OCI-LY1 (cell line): ENCODE results near the gene LRRC1.

Experiments
- H2AFZ ChIP-seq: fragments of 200-600 bp; sonication (generic), shearing (Covaris generic); 2 replicates; pipeline ENCODE4 v1.6.0; 2014; ENCODE audit warnings: antibody characterized with exemption, mild to moderate bottlenecking, low read length
- H3F3A ChIP-seq: fragments of 200-600 bp; sonication (generic), shearing (Covaris generic); 2 replicates; pipeline ENCODE4 v1.6.0; 2014; ENCODE audit warnings: mild to moderate bottlenecking, antibody characterized with exemption, low read length, moderate library complexity; ENCODE audit not compliant: insufficient read depth
- H3K27ac ChIP-seq: fragments of 200-600 bp; sonication (generic); 2 replicates; pipeline ENCODE4 v1.5.1; 2014; ENCODE audit warnings: low read length, mixed run types, mild to moderate bottlenecking, low read depth; ENCODE audit not compliant: poor library complexity, severe bottlenecking
- H3K27me3 ChIP-seq: fragments of 200-600 bp; sonication (generic); 2 replicates; pipeline ENCODE4 v1.6.0; 2014; ENCODE audit warnings: antibody characterized with exemption, mild to moderate bottlenecking, low read length, moderate library complexity; ENCODE audit not compliant: insufficient read depth
- H3K36me3 ChIP-seq: fragments of 200-600 bp; sonication (generic); 2 replicates; pipeline ENCODE4 v1.6.1; 2014; ENCODE audit warnings: mild to moderate bottlenecking, antibody characterized with exemption, low read length, moderate library complexity, mixed read lengths; ENCODE audit not compliant: insufficient read depth
- H3K4me1 ChIP-seq: fragments of 200-600 bp; sonication (generic); 2 replicates; pipeline ENCODE4 v1.5.1; 2014; ENCODE audit warnings: mild to moderate bottlenecking, low read length, moderate library complexity; ENCODE audit not compliant: insufficient read depth, severe bottlenecking
- H3K4me2 ChIP-seq: fragments of 200-600 bp; sonication (generic), shearing (Covaris generic); 2 replicates; pipeline ENCODE4 v1.6.1; 2014; ENCODE audit warnings: low read length
- H3K4me3 ChIP-seq: fragments of 200-600 bp; sonication (generic); 2 replicates; pipeline ENCODE4 v1.5.1; 2014; ENCODE audit warnings: low read length, low read depth, mild to moderate bottlenecking, mixed read lengths; ENCODE audit not compliant: poor library complexity, severe bottlenecking
- H3K79me2 ChIP-seq: fragments of 200-600 bp; shearing (Covaris generic); 2 replicates; pipeline ENCODE4 v1.6.1; 2016; ENCODE audit warnings: mixed run types, low read length, mixed read lengths; ENCODE audit not compliant: insufficient read depth
- H3K9ac ChIP-seq: fragments of 200-600 bp; sonication (generic), shearing (Covaris generic); 2 replicates; pipeline ENCODE4 v1.6.1; 2014; ENCODE audit warnings: mild to moderate bottlenecking, low read length, mixed read lengths
- H3K9me2 ChIP-seq: fragments of 200-600 bp; sonication (generic), shearing (Covaris generic); 2 replicates; pipeline ENCODE4 v1.6.1; 2014; ENCODE audit warnings: low read depth, mild to moderate bottlenecking, low read length, mixed read lengths
- H3K9me3 ChIP-seq: fragments of 200-600 bp; shearing (Covaris generic); 2 replicates; pipeline ENCODE4 v1.6.1; 2014; ENCODE audit warnings: low read length, mixed read lengths
- H4K20me1 ChIP-seq: fragments of 200-600 bp; sonication (generic), shearing (Covaris generic); 2 replicates; pipeline ENCODE4 v1.6.0; 2016; ENCODE audit warnings: mild to moderate bottlenecking, low read length; ENCODE audit not compliant: insufficient read depth
- EZH2 ChIP-seq: fragments of 200-600 bp; sonication (generic), shearing (Covaris generic); IDR thresholded peaks from 2 replicates; pipeline ENCODE4 v1.8.0; 2017; ENCODE audit warnings: borderline replicate concordance, mixed run types, mild to moderate bottlenecking, antibody characterized with exemption, low read length, moderate library complexity, mixed read lengths
- TF ChIP-seq, protein P1 (sequence below): fragments of 200-600 bp; sonication (generic), shearing (Covaris generic); IDR thresholded peaks from 2 replicates; pipeline ENCODE4 v1.5.1; 2017; ENCODE audit warnings: mild to moderate bottlenecking, antibody characterized with exemption, low read length, moderate library complexity, mixed read lengths

LRRC1 gene

GRCh38 chr6:53818858-53819609 is 24.2 kb downstream of the LRRC1 start:
- no peaks in the 10 kb centered on the region for H3K79me2 ChIP-seq

DNA sequence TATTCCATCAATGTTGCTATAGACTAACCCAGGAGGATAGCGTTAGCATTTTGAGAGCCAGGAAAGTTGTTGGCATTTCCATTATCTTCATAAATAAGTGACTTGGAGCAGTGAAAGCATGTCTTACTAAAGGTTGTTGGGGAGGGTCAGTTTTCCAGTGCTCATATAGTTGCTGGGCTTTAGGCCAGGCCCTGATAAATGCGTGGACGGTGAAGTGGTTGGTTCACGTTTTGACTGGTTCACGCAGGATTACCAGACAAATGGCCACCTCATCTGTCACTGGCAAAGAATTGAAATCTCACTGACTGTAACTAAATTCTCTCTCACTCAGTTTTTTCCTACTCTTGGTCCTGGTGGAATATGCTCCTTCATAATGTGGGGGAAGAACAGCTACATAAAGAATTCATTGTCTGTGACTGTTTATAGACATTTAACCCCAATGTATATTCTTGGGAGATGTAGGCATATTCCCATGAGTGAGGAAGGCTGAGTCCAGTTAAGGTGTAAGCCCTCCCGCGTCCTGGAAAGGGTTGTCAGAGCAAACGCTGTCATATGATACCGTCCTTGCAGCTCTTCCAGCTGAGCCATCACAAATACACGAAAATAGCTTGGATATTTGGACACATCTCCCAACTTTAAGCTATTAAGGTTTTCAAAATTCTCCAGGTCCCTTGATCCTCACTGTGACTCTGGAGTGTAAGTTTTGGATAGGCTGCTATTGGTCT is 27.8 kb downstream of the LRRC1 start:
- Histone ChIP-seq H3K36me3 (no peaks in the 10 kb centered on the region), H3K27ac (no peak overlapping the region), H3K9ac (no peak overlapping the region), H4K20me1 (no peaks in the 10 kb centered on the region), H3F3A (no peaks in the 10 kb centered on the region), H3K4me1 (no peaks in the 10 kb centered on the region), H3K4me3 (no peak overlapping the region), H2AFZ (no peak overlapping the region), H3K9me2 (no peaks in the 10 kb centered on the region), H3K27me3 (no peaks in the 10 kb centered on the region), H3K9me3 (no peaks in the 10 kb centered on the region), H3K4me2 (no peak overlapping the region), H3K79me2 (no peaks in the 10 kb centered on the region)
- TF ChIP-seq, protein P1, sequence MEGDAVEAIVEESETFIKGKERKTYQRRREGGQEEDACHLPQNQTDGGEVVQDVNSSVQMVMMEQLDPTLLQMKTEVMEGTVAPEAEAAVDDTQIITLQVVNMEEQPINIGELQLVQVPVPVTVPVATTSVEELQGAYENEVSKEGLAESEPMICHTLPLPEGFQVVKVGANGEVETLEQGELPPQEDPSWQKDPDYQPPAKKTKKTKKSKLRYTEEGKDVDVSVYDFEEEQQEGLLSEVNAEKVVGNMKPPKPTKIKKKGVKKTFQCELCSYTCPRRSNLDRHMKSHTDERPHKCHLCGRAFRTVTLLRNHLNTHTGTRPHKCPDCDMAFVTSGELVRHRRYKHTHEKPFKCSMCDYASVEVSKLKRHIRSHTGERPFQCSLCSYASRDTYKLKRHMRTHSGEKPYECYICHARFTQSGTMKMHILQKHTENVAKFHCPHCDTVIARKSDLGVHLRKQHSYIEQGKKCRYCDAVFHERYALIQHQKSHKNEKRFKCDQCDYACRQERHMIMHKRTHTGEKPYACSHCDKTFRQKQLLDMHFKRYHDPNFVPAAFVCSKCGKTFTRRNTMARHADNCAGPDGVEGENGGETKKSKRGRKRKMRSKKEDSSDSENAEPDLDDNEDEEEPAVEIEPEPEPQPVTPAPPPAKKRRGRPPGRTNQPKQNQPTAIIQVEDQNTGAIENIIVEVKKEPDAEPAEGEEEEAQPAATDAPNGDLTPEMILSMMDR = no peak
- no peak for TF ChIP-seq EZH2

More at GRCh38 chr6:53818858-53819609, 24.2 kb downstream of the LRRC1 start:
- no peak overlapping the region for H3K4me2 ChIP-seq
- no peak overlapping the region for H3K27ac ChIP-seq
- H3K9me2 ChIP-seq = no peaks in the 10 kb centered on the region
- no peaks in the 10 kb centered on the region for H3K4me1 ChIP-seq
- TF ChIP-seq, protein P1 = no peak
- no peak for TF ChIP-seq EZH2
- no peaks in the 10 kb centered on the region for H3K27me3 ChIP-seq
- no peaks in the 10 kb centered on the region for H3K9me3 ChIP-seq
- no peak overlapping the region for H3K4me3 ChIP-seq
- H3F3A ChIP-seq = no peaks in the 10 kb centered on the region
- no peak overlapping the region for H3K9ac ChIP-seq
- H4K20me1 ChIP-seq = no peaks in the 10 kb centered on the region
- H3K36me3 ChIP-seq = no peaks in the 10 kb centered on the region
- no peak overlapping the region for H2AFZ ChIP-seq

GRCh38 chr6:53824714-53825113 is 29.9 kb downstream of the LRRC1 start:
- Histone ChIP-seq H3K9me2 (no peaks in the 10 kb centered on the region), H3K4me3 (no peak overlapping the region), H3K27me3 (no peaks in the 10 kb centered on the region), H4K20me1 (no peaks in the 10 kb centered on the region), H3K4me2 (no peak overlapping the region), H3K4me1 (no peaks in the 10 kb centered on the region), H3K9me3 (no peaks in the 10 kb centered on the region), H3F3A (no peaks in the 10 kb centered on the region), H3K9ac (no peak overlapping the region), H3K79me2 (no peaks in the 10 kb centered on the region), H3K27ac (no peak overlapping the region), H3K36me3 (no peaks in the 10 kb centered on the region), H2AFZ (no peak overlapping the region)
- TF ChIP-seq, protein P1 = no peak
- TF ChIP-seq EZH2 = no peak
